HCT116 (cell line): ENCODE measurements around the gene OR4C13.
"Not testable (repeated sequence)": the region's sequence is repeated elsewhere in the genome, so short reads cannot be mapped to it uniquely, and the experiment has no call there.

ENCODE experiments used
- CTCF ChIP-seq, 3 experiments: fragments of 200-600 bp in 1 of 3; sonication (generic) in 1 of 3; IDR thresholded peaks in 2 of 3; conservative IDR thresholded peaks in 1 of 3; 2 replicates each; pipeline ENCODE4 v1.5.1; 2012 to 2017; ENCODE audit warnings: low read depth in 2 of 3, low read length in 2 of 3, antibody characterized with exemption in 1 of 3, borderline replicate concordance in 1 of 3, control low read depth in 1 of 3, mild to moderate bottlenecking in 1 of 3, mixed read lengths in 1 of 3, mixed run types in 1 of 3, moderate library complexity in 1 of 3; ENCODE audit not compliant: insufficient read depth in 1 of 3
- EZH2 ChIP-seq: fragments of 200-600 bp; sonication (generic); IDR thresholded peaks from 2 replicates; pipeline ENCODE4 v1.6.1; 2017; ENCODE audit warnings: antibody characterized with exemption, mixed run types
- POLR2A ChIP-seq: IDR thresholded peaks from 2 replicates; pipeline ENCODE4 v1.7.0; 2011; ENCODE audit warnings: borderline replicate concordance; ENCODE audit not compliant: insufficient read depth, insufficient read length; ENCODE audit errors: extremely low read depth

- TF ChIP-seq CTCF (IDR thresholded peaks at IDR 0.05 in 2 of 3, conservative IDR thresholded peaks at IDR 0.05 in 1 of 3; ENCODE audit: borderline replicate concordance in 1 of 3, insufficient read depth in 1 of 3, low read depth in 2 of 3, low read length in 2 of 3); EZH2; POLR2A: not testable (repeated sequence)
Measured at GRCh38 chr11:49948701-49949100, 3.5 kb upstream of the OR4C13 start.
